NCI-H187 treated with DMSO at 0.1 percent for 48 hours (cell line): ENCODE measurements around the gene IRF6.

Experiments
- DNase-seq: peaks from one replicate; lab custom pipeline; 2025; lab: John Stamatoyannopoulos, UW

Gene IRF6

GRCh38 chr1:209805875-209806760 is at the start of gene IRF6:
Gene IRF6 (minus strand): TSS chr1:209806142. CDS start chr1:209801413, 4,729 bp downstream.
- peak; percentile 22 for DNase-seq

- DNase-seq: no peak
These were observed 49.7 kb upstream of the IRF6 start for GRCh38 chr1:209855623-209856022.

GRCh38 chr1:209855006-209855405 is 49.1 kb upstream of the IRF6 start:
- no peak for DNase-seq

- no peak for DNase-seq
These were observed 48.3 kb upstream of the IRF6 start for GRCh38 chr1:209854196-209854595.

GRCh38 chr1:209853676-209854075 is 47.7 kb upstream of the IRF6 start:
- no peak for DNase-seq

- DNase-seq: no peak
These were observed 44.5 kb upstream of the IRF6 start for GRCh38 chr1:209850342-209850979.

GRCh38 chr1:209849388-209849787 is 43.4 kb upstream of the IRF6 start:
- no peak for DNase-seq

GRCh38 chr1:209845408-209845725 is 39.4 kb upstream of the IRF6 start:
- no peak for DNase-seq

GRCh38 chr1:209844695-209845407 is 38.9 kb upstream of the IRF6 start:
- DNase-seq: peak; percentile 52

- DNase-seq: no peak
These were observed 34.7 kb upstream of the IRF6 start for GRCh38 chr1:209840611-209841010.

GRCh38 chr1:209839875-209840546 is 34.1 kb upstream of the IRF6 start:
- DNase-seq: no peak

- DNase-seq: no peak
These were observed 32.6 kb upstream of the IRF6 start for GRCh38 chr1:209838537-209838936.

GRCh38 chr1:209837671-209838070 is 31.7 kb upstream of the IRF6 start:
- DNase-seq: no peak

- no peak for DNase-seq
These were observed 29.9 kb upstream of the IRF6 start for GRCh38 chr1:209835782-209836298.

- no peak for DNase-seq
These were observed 25.7 kb upstream of the IRF6 start for GRCh38 chr1:209831615-209832014.

GRCh38 chr1:209830722-209831121 is 24.8 kb upstream of the IRF6 start:
- DNase-seq: no peak

- DNase-seq: no peak
These were observed 23.8 kb upstream of the IRF6 start for GRCh38 chr1:209829716-209830115.

- DNase-seq: peak; percentile 61
These were observed 21.7 kb upstream of the IRF6 start, which contains the start of gene UTP25 for GRCh38 chr1:209827384-209828262. Gene UTP25 (plus strand): TSS chr1:209827972. CDS start chr1:209828064, 92 bp downstream.

GRCh38 chr1:209825591-209826434 is 19.9 kb upstream of the IRF6 start:
- DNase-seq: no peak
